SKM-1 (cell line): ENCODE data around the gene TENM3.
"Not testable (repeated sequence)": the region's sequence is repeated elsewhere in the genome, so short reads cannot be mapped to it uniquely, and the experiment has no call there.

Source experiments
- DNase-seq: peaks from one replicate; lab custom pipeline; 2025; ENCODE audit not compliant: unreplicated experiment; lab: John Stamatoyannopoulos, UW

Gene TENM3

DNA sequence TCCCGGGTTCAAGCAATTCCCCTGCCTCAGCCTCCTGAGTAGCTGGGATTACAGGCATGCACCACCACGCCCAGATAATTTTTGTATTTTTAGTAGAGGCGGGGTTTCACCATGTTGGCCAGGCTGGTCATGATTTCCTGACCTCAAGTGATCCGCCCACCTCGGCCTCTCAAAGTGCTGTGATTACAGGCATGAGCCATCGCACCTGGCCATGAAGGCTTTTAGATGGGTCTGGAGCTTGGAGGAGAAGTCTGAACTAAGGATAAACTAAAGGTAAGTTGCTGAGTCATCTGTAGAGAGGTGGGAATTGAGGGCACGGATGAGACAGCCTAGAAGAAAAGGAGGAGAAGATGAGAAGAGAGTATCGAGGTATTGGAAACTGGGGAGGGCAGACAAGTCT, at the start of gene TENM3:
TENM3 (plus strand) TSS at position 199 of the 400 bp plus-strand sequence. CDS start 80,619 bp downstream, outside the sequence.
- DNase-seq, result not testable (repeated sequence)

GRCh38 chr4:182194091-182194824, 48.9 kb upstream of the TENM3 start:
- DNase-seq, result no peak

DNA sequence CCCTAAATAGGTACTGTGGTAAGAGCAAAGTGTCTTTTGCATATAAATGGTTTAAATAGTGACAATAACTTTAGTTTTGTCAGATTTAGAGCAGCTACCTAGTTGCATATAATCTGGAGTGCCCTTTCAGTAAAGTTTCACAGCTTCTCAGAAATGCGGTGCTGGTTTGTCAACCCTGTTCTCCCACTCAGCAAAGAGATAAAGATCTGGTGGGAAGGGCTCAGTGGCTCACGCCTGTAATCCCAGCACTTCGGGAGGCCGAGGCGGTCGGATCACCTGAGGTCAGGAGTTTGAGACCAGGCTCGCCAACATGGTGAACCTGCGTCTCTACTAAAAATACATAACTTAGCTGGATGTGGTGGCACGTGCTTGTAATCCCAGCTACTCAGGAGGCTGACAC, 45.6 kb upstream of the TENM3 start:
- no peak for DNase-seq

DNA sequence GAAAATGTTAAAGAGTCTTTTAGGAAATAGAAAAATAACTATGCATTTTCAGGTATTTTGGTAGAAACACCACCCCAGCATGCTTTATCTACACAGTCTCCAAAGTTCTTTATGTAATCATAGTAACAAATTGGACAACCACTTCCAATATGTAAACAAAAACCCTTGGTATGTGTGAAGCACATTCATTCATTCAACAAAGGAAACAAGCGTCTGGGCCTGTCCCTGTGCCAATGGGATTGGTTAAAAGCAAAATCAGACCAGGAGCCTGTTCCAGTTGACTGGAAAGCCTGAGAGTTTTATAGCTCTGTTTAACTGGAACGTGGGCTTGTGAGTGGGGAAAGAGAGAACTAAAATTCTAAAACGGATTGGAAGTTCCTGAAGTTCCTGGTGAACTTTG, 41.3 kb upstream of the TENM3 start:
- DNase-seq, result no peak

GRCh38 chr4:182202650-182203049, 40.6 kb upstream of the TENM3 start:
- no peak for DNase-seq

GRCh38 chr4:182203872-182204411, 39.3 kb upstream of the TENM3 start:
- DNase-seq, result no peak

DNA sequence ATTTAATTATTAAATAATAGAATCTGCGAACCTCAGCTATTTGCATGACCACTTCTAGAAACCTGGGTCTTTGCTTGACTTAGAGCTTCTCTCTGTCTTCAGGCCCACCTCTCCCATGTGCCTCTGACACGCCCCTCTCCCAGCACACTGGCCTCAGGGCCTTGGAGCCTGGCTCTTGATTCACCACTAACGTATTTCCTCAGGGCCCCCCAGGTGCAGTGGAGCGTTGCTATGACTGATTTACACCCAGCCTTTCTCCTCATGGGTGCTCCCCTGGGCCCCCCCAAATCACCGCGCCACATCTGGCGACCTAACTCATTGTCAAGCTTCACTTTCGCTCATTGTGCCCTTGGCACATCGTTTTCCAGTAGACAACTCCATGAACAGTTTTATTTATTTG, 37.9 kb upstream of the TENM3 start:
- no peak for DNase-seq

DNA sequence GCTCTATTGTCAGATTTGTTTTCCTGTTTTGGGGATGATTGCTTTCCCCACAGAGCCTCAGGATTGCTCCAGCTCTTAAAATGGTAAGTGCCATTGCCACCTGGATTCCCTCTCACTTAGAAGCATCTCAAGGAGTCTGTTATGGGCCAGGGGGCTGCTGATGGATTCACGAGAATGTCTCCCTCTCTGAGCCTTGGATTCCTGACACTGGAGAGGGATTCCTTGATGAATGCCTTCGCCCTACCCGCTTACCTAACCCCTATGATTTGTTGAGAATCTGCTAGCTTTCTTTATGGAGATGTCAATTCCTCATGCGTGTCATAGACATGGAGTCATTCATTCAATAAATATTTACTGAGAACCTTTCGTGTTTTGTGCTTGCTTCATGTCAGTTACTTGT, 36.9 kb upstream of the TENM3 start:
- no peak for DNase-seq

DNA sequence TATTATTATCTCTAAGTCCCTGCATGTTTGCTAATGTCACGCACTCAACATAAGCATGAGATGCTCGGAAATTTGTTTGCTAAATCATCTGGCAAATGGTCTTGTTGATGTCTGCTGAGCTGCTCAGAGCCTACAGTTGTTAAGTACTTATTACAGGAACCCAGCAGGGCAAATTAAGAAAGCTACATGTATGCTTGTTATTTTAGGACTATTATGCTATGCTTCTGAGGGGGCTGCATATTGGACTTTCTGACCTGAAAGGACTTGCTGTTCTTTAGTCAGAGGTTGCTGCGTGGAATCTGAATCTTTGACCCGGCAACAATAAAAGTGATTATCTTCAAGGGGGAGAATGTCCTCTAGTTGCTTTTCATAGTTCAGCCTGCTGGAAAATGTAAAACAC, 36.3 kb upstream of the TENM3 start:
- DNase-seq, result no peak

DNA sequence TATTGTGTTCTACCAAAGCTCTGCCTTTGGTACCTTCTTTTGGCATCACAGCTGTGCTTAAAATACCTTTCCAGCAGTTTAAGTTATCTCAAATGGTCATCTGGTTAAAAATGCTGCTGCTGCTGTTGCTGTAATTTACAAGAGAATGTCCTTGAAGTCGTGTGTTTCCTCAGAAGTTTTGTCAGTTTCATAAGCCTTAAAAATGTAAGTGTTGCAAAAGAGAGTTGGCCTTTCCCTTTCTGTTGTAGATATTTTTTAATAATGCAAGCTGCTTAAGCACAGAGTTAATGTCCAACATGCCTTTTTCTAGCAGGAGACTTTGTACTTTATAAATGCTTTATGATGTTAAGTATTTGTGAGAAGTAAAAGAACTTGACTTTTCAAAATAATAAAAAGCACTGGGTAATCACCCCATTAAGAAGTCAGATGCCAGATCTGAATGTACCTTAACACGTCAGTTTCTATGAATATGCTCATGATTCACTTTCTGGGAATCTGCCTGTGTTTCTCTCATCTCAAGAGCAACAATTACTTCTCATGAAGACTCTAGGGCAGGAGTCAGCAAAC, 35.3 kb upstream of the TENM3 start:
- DNase-seq, result no peak

- no peak for DNase-seq
Observed at GRCh38 chr4:182208526-182209050, 34.6 kb upstream of the TENM3 start.

DNA sequence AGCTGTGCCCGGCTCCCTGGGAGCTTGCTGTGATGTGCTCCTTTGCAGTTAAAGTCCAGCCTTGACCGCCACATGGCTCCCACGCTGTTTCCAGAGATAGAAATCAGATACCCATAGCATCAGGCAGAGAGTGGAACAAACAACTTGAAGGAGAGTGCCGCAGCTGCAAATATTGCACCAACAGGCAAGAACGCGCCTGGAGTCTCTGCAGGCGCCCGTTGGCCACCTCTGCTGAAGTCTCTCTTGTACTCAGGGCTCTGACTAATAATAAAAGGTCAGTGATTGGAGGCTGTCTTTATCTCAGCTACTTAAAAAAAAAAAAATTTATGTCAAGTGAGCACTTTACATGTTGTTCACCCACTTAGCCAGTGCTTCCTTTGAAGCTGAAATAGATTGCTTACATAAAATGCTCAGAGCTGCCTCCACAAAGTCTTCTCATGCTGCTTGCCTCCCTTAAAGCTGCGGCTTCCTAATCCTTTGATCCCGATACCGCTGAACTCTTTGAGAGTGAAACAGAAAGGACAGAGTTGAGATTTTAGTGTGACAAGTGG, 30.9 kb upstream of the TENM3 start:
- DNase-seq, result no peak

DNA sequence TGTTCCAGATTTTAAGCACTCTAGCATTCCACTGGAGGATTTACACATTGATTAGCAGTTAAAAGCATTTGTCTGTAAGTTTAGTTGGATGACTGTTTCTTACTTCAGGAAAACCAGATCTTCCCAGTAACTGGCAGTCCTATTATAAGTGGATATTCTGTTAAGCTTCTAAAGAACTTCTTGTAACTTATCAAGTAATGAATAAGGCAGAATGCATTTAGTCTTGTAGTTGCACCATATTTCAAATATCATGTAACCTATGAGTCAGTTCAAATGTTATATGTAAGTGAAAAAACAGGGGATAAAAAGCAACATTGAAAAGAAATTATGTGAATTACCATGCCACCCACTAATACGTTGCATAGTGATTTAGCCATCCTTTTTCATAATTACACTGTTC, 30.2 kb upstream of the TENM3 start:
- no peak for DNase-seq

DNA sequence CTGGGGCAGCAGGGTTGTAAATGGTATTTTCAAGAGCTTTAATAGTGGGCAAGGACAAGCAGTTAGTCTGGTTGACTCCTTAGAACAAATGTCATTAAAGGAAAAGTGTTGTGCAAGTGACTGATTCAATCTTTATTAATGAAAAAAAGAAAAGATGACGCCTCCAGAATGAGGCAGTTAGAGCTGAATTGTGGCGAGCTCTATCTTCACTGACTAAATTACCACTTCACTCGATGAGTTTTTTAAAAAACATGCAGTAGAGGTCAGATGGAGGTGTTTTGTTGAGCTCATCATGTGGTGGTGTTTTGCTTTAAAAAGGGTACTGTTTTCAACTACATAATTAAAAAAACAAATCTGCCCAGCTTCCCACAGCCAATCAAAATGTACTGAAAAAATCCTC, 28.1 kb upstream of the TENM3 start:
- no peak for DNase-seq

DNA sequence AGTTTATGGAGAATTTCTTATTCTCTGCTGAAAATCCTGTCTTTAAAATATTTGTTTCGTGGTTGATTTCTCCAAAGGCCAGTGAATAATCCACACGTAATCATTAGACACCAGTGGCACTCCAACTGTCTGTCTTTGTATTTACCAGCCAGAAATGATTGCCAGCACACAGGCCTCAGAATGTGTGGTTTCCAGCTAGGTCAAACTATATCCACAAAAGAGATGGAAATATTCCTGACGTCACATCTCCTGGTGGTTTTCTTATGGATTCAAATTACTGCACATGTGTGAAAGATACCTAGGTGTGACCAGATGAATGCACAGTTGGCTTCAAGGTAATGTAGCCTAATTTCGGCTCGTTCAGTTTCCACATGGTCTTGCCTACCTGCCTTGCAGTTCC, 27.2 kb upstream of the TENM3 start:
- DNase-seq, result no peak

GRCh38 chr4:182219411-182220056, 23.7 kb upstream of the TENM3 start:
- no peak for DNase-seq

- no peak for DNase-seq
Observed at GRCh38 chr4:182221987-182222386, 21.2 kb upstream of the TENM3 start.

- no peak for DNase-seq
Observed at GRCh38 chr4:182222766-182223165, 20.4 kb upstream of the TENM3 start.

GRCh38 chr4:182223708-182224107, 19.5 kb upstream of the TENM3 start:
- DNase-seq, result no peak

GRCh38 chr4:182224192-182224850, 18.9 kb upstream of the TENM3 start:
- no peak for DNase-seq

DNA sequence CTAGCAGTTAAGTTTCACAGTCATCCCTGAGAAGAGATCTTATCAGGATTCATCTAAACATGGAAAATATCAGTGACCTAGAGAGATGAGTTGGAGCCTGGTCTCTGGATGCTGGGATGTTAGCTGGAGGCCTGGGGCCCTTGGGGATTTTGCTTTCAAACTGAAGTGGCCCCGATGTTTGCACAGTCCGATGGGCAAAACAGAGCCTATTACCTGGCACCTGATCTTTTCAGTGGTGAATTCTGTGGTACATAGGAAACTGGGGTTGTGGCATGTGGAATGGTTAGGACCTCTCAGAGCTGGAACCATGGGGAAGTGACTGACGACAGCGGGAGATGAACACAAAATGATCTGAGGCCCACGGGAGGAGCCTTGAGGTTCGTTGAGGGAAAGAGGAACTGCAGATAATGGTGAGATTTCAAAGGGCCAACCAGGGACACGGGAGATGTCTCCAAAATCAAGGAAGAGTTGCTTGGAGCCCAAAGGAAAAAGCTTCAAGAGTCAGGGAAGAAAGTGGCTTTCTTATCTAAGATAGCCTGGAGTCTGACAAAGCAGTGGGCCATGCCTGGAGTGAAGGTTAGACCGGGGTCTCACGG, 17.8 kb upstream of the TENM3 start:
- DNase-seq, result no peak
